Activated CD8-positive, alpha-beta memory T cell treated with anti-CD3 and anti-CD28 coated beads for 24 hours (primary cell): ENCODE results near the gene PTPRG.

ENCODE experiments used
- DNase-seq: peaks from one replicate; pipeline ENCODE4 v3.0.0-alpha.2; 2020

The PTPRG gene

DNA sequence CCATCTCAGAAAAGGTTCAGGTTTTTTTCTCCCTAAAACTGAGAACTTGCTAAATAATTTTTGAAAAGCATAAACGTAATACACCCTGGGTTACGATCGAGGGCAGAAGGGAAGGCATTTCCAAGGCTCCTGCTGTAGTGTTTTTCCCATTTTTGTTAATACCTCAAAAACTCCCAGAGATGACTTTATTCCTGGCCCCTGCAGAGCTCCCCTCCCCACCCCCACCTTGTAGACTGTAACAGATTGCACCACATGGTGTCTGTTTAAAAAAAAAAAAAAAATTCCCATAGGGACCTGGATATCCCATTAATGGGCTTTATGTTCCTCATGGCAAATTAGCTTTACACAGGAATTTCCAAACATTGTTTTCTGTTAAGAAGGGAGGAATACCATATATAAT, 773.8 kb downstream of the PTPRG start:
- DNase-seq: no peak

DNA sequence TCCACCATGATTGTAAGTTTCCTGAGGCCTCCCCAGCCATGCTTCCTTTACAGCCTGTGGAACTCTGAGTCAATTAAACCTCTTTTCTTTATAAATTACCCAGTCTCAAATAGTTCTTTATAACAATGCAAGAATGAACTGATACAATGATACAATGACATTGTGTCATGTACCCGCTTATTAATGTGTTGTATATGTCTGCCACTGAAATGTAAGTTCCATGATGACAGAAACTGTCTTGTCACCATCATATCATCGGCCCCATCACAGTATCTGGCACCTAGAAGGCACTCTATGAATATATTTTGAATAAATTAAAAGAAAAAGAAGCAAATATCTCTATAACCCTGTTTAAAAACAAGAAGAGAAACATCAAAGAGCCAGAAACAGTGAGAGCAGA, 782.4 kb downstream of the PTPRG start:
- no peak for DNase-seq
